Activated naive CD8-positive, alpha-beta T cell treated with anti-CD3 and anti-CD28 coated beads, Interleukin-2, amount 10 ng/mL, durations not matched to agents 7 days and 5 days (primary cell): ENCODE data around the gene ZNF17. TPM values are rescaled to one million over a fixed set of nuclear protein-coding genes. Genes with fewer than 3 reads are reported as not detected.

Experiments used
- ATAC-seq: fragments of 150-1000 bp; cut with Tn5 transposase; one replicate; pipeline ENCODE4 v1.10.0; 2021; ENCODE audit warnings: low read depth, moderate library complexity
- POLR2A ChIA-PET: fragments of 350-600 bp; sonication (Branson Sonifier 250); formaldehyde crosslinking; loops from one replicate; lab custom pipeline; 2021; ENCODE audit warnings: antibody characterized with exemption; lab: Charles Lee
- DNase-seq: peaks from one replicate; pipeline ENCODE4 v3.0.0; 2021
- H3K27ac Mint-ChIP-seq: one replicate; pipeline ENCODE4 v1.8.0; 2022; ENCODE audit warnings: mild to moderate bottlenecking, mixed read lengths
- H3K27me3 Mint-ChIP-seq: one replicate; pipeline ENCODE4 v1.8.0; 2022; ENCODE audit warnings: mild to moderate bottlenecking, moderate library complexity, mixed read lengths
- H3K36me3 Mint-ChIP-seq: one replicate; pipeline ENCODE4 v1.8.0; 2021; ENCODE audit warnings: mild to moderate bottlenecking, mixed read lengths
- H3K4me1 Mint-ChIP-seq: one replicate; pipeline ENCODE4 v1.8.0; 2021; ENCODE audit warnings: mixed read lengths
- H3K4me3 Mint-ChIP-seq: one replicate; pipeline ENCODE4 v1.8.0; 2022; ENCODE audit warnings: mild to moderate bottlenecking, moderate library complexity, mixed read lengths
- H3K9me3 Mint-ChIP-seq: one replicate; pipeline ENCODE4 v1.8.0; 2021; ENCODE audit warnings: mixed read lengths
- total RNA-seq, 2 experiments: library from RNA; stranded (reverse); gene quantifications; one replicate each; pipeline ENCODE4 v1.2.3, GENCODE V29; 2021

ZNF17 gene
- total RNA-seq, 2 experiments from 2014 or later: 19.0 to 24.9 TPM

DNA sequence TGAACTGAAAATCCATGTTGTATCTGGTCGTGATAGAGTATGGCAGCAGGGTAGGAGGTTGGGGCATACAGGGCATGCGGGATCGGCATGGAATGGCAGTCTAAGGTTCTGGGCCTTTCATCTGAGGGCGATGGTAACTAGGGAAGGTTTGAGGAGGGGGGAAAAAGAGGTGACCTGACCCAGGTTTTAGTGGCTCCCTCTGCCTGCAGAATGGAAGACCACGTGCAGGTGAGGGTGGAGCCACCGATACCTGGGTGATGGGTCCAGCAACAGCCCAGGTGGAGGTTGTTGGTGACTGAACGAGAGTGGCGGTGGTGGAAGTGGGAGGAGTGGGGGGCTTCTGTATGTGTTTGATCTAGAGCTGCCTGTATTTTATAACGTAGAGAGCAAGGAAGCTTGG, 28.0 kb downstream of the ZNF17 start:
- POLR2A ChIA-PET: no interaction called here
- Mint-ChIP-seq H3K4me3 (no peak overlapping the region), H3K36me3 (peaks cover 66% of the 10 kb centered on the region), H3K27me3 (no peaks in the 10 kb centered on the region), H3K27ac (no peak overlapping the region), H3K9me3 (peaks cover 30% of the 10 kb centered on the region), H3K4me1 (peaks cover 20% of the 10 kb centered on the region)
- ATAC-seq (no peak), DNase-seq (no peak)

DNA sequence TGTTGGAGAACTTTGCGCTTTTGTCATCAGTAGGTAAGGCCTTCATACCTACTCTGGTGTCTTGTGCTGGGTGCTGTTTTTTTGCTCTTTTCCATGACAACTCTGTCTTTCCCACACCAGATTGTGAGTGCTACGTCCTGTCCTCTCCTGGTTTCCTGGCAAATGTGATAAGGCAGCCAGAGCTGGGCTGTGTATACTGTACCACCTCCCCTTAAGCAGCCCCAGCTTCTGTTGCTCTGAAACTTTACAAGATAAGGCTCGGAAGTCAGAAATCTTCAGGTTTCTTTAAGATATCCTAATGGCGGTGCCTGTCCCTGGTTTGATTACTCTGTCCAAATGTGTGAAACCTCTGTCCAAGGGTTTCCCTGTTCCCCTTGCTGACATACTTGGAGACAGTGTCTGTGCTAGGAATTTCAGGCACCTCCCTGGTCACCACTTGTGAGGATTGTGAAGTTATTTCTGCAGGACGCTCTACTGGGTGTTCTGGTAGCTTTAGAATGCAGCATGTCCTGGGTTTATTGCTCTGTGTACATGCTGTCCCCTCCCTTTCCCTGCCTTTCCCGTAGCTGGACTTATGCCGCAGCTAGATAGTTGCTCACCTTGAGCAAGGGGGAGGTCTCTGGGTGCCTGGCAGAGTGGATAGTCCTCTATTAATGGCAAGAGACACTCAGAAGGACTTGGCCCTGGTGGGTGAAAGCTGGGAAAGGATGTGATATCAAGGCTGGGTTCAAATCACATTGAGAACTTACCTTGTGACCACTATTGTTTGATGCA, 31.2 kb downstream of the ZNF17 start:
- ATAC-seq (no peak), DNase-seq (no peak)
- Mint-ChIP-seq H3K4me1 (no peaks in the 10 kb centered on the region), H3K27ac (no peak overlapping the region), H3K27me3 (no peaks in the 10 kb centered on the region), H3K4me3 (no peak overlapping the region), H3K9me3 (peaks cover 39% of the 10 kb centered on the region), H3K36me3 (peaks cover 77% of the 10 kb centered on the region)
- POLR2A ChIA-PET: no interaction called here

DNA sequence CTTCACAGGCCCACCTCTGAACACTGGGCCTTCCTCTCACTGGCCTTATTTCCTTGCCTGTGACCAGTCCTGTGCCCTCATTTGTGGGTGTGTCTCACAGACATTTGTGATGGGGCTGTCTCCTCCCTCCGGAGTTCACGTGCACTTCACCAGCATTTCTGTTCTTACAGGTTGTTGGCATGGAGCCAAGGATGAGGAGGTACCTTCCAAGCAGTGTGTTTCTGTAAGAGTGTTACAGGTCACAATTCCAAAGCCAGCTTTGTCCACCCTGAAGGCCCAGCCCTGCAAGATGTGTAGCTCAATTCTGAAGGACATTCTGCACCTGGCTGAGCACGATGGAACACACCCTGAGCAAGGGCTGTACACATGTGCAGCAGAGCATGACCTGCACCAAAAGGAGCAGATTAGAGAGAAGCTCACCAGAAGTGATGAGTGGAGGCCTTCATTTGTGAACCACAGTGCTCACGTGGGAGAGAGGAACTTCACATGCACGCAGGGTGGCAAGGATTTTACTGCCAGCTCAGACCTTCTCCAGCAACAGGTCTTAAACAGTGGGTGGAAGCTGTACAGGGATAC, 32.2 kb downstream of the ZNF17 start:
- no peaks in the 10 kb centered on the region for H3K27me3 Mint-ChIP-seq
- ATAC-seq (no peak), DNase-seq (no peak)
- H3K4me1 Mint-ChIP-seq: no peaks in the 10 kb centered on the region
- POLR2A ChIA-PET: no interaction called here
- H3K27ac Mint-ChIP-seq: no peak overlapping the region
- H3K36me3 Mint-ChIP-seq: peaks cover 72% of the 10 kb centered on the region
- peaks cover 39% of the 10 kb centered on the region for H3K9me3 Mint-ChIP-seq
- no peak overlapping the region for H3K4me3 Mint-ChIP-seq

GRCh38 chr19:57452307-57452706, 41.3 kb downstream of the ZNF17 start:
- Mint-ChIP-seq H3K9me3 (peaks cover 22% of the 10 kb centered on the region), H3K27me3 (no peaks in the 10 kb centered on the region), H3K4me1 (no peaks in the 10 kb centered on the region), H3K27ac (no peak overlapping the region), H3K4me3 (no peak overlapping the region), H3K36me3 (peaks cover 32% of the 10 kb centered on the region)
- DNase-seq: no peak
- POLR2A ChIA-PET: no interaction called here
- no peak for ATAC-seq

- Mint-ChIP-seq H3K27ac (no peak overlapping the region), H3K4me3 (no peak overlapping the region), H3K9me3 (peaks cover 34% of the 10 kb centered on the region), H3K36me3 (peaks cover 27% of the 10 kb centered on the region), H3K4me1 (no peaks in the 10 kb centered on the region), H3K27me3 (no peaks in the 10 kb centered on the region)
- DNase-seq: no peak
- ATAC-seq: peak; percentile 52
- POLR2A ChIA-PET: no interaction called here
Measured at GRCh38 chr19:57465680-57466381, 54.9 kb downstream of the ZNF17 start.

GRCh38 chr19:57466489-57466888, 55.5 kb downstream of the ZNF17 start:
- no peaks in the 10 kb centered on the region for H3K4me1 Mint-ChIP-seq
- H3K27me3 Mint-ChIP-seq: no peaks in the 10 kb centered on the region
- ATAC-seq: no peak
- H3K27ac Mint-ChIP-seq: no peak overlapping the region
- H3K4me3 Mint-ChIP-seq: no peak overlapping the region
- DNase-seq: no peak
- POLR2A ChIA-PET: no interaction called here
- peaks cover 37% of the 10 kb centered on the region for H3K9me3 Mint-ChIP-seq
- peaks cover 32% of the 10 kb centered on the region for H3K36me3 Mint-ChIP-seq

Other genes with a start within 250 kb of the ZNF17 start
- gene DUXA, start 243.7 kb upstream of the ZNF17 start, total RNA-seq: not detected
- 10 to 100 TPM; 50.7 to 55.9 TPM for gene ZNF264, start 219.7 kb upstream of the ZNF17 start, total RNA-seq
- 1 to 10 TPM; 1.5 to 2.4 TPM for gene AURKC, start 180.1 kb upstream of the ZNF17 start, total RNA-seq
- 10 to 100 TPM; 14.7 to 15.2 TPM for gene ZNF805, start 170.5 kb upstream of the ZNF17 start, total RNA-seq
- 10 to 100 TPM; 58.2 to 67.1 TPM for gene ZNF460, start 130.7 kb upstream of the ZNF17 start, total RNA-seq
- gene ZNF543, start 90.7 kb upstream of the ZNF17 start, total RNA-seq: 10 to 100 TPM; 11.8 to 12.5 TPM
- 10 to 100 TPM; 15.3 to 15.4 TPM for gene ZNF304, start 59.9 kb upstream of the ZNF17 start, total RNA-seq
- gene TRAPPC2B, start 47.6 kb upstream of the ZNF17 start, total RNA-seq: 10 to 100 TPM; 13.2 to 13.6 TPM
- 1 to 10 TPM; 6.7 to 7.8 TPM for gene ZNF547, start 47.6 kb upstream of the ZNF17 start, total RNA-seq
- gene ZNF548, start 21.3 kb upstream of the ZNF17 start, total RNA-seq: 10 to 100 TPM; 50.2 to 55.0 TPM
- 10 to 100 TPM; 14.7 to 17.9 TPM for gene ZNF749, start 24.2 kb downstream of the ZNF17 start, total RNA-seq
- under 1 TPM; 0.68 to 0.80 TPM for gene VN1R1, start 46.0 kb downstream of the ZNF17 start, total RNA-seq
- gene ZNF772, start 66.4 kb downstream of the ZNF17 start, total RNA-seq: 10 to 100 TPM; 13.7 to 13.8 TPM
- 10 to 100 TPM; 19.3 to 21.1 TPM for gene ZNF419, start 76.6 kb downstream of the ZNF17 start, total RNA-seq
- 10 to 100 TPM; 15.7 to 15.9 TPM for gene ZNF773, start 88.8 kb downstream of the ZNF17 start, total RNA-seq
- 10 to 100 TPM; 13.6 to 13.8 TPM for gene ZNF549, start 116.2 kb downstream of the ZNF17 start, total RNA-seq
- 10 to 100 TPM; 27.7 to 27.9 TPM for gene ZNF550, start 148.7 kb downstream of the ZNF17 start, total RNA-seq
- gene ZNF416, start 167.8 kb downstream of the ZNF17 start, total RNA-seq: 10 to 100 TPM in 1 of 2 experiments, 1 to 10 TPM in 1; 10.0 to 10.5 TPM
- gene ZIK1, start 173.0 kb downstream of the ZNF17 start, total RNA-seq: 10 to 100 TPM; 17.9 TPM
- 10 to 100 TPM; 14.0 to 14.2 TPM for gene ZNF530, start 188.7 kb downstream of the ZNF17 start, total RNA-seq
- 10 to 100 TPM; 29.7 to 34.3 TPM for gene ZNF134, start 203.1 kb downstream of the ZNF17 start, total RNA-seq
- 10 to 100 TPM; 30.6 to 33.6 TPM for gene ZNF211, start 222.0 kb downstream of the ZNF17 start, total RNA-seq